Transverse colon (tissue), 4 donors: ENCODE data around the gene FAM25G.

Experiments used
- CTCF ChIP-seq, 5 experiments: fragments of 200-600 bp in 3 of 5; fragments of 450-650 bp in 2 of 5; sonication (generic) in 3 of 5; IDR thresholded peaks; 1 replicate in 2 of 5; 2 replicates in 3 of 5; pipeline ENCODE4 v1.5.1; 2016 to 2017; ENCODE audit warnings: antibody characterized with exemption in 5 of 5, inconsistent platforms in 3 of 5, mild to moderate bottlenecking in 2 of 5, moderate library complexity in 1 of 5
- EP300 ChIP-seq: sonication (generic); formaldehyde crosslinking; IDR thresholded peaks from one replicate; pipeline ENCODE4 v1.6.1; 2017; ENCODE audit warnings: antibody characterized with exemption, low read depth
- POLR2A ChIP-seq: fragments of 450-650 bp; IDR thresholded peaks from one replicate; pipeline ENCODE4 v1.6.1; 2016; ENCODE audit warnings: antibody characterized with exemption, mild to moderate bottlenecking, moderate library complexity
- POLR2AphosphoS5 ChIP-seq, 3 donors: sonication (generic); formaldehyde crosslinking; IDR thresholded peaks; one replicate each; pipeline ENCODE4 v1.6.1; 2016; ENCODE audit warnings: antibody characterized with exemption in 3 of 3

DNA sequence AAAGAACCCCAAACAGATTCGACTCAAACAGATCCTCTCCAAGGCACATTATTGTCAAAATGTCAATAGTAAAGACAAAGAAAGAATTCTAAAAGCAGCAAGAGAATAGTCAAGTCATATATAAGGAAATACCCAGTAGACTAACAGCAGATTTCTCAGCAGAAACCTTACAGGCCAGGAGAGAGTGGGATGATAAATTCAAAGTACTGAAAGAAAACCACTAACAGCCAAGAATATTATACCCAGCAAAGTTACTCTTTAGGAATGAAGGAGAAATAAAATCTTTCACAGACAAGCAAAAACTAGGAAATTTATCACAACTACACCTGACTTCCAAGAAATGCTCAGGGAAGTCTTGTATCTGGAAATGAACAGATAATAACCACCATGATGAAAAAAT lies 45.8 kb downstream of the FAM25G start:
- TF ChIP-seq CTCF (IDR thresholded peaks at IDR 0.05) (no peak), EP300 (no peak), POLR2AphosphoS5 (IDR thresholded peaks at IDR 0.05) (no peak), POLR2A (no peak)
